Omental fat pad (tissue), 4 donors: ENCODE measurements around the gene LEFTY1. TPM values are rescaled to one million over a fixed set of nuclear protein-coding genes. Genes with fewer than 3 reads are reported as not detected.
A peak's percentile ranks its signal among the peaks of the same experiment; 100 is the strongest.

ENCODE experiments used
- ATAC-seq: fragments of 150-250 bp; one replicate; pipeline ENCODE4 v1.9.1; 2016; ENCODE audit warnings: mild to moderate bottlenecking, moderate library complexity; ENCODE audit not compliant: low FRiP score
- DNase-seq: peaks from one replicate; pipeline ENCODE4 v3.0.0-alpha.2; 2019; ENCODE audit warnings: low spot score
- total RNA-seq, 4 donors: library from RNA; depleted of rRNA; stranded (reverse); fragments of >200 nt; gene quantifications; one replicate each; pipeline ENCODE4 v1.1.0, GENCODE V29; 2016
- TF ChIP-seq, protein P1 (sequence below), 3 donors: fragments of 450-650 bp; IDR thresholded peaks; one replicate each; pipeline ENCODE4 v1.5.1; 2016 to 2017; ENCODE audit warnings: antibody characterized with exemption in 3 of 3, mild to moderate bottlenecking in 3 of 3, moderate library complexity in 2 of 3

The LEFTY1 gene
- total RNA-seq, 4 donors from 2014 or later = 0.44 TPM; not detected in 3

DNA sequence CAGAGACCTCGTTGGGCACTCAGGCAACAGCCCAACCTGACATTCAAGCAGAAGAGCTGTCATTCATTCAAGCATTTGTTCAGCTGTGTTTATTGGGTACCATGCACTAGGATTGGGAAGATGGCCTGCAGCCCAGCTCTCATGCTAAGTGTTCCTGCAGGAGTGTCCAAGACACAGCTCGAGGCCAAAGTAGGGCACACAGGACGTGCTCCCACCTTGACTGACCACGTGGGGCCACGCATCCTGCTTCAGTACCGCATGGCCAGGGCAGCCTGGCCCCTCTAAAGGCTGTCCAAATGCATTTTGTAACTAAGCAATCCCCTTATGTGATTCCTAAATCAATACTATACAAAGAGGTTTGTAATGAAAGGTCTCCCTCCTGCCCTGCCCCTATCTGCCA, 25.4 kb upstream of the LEFTY1 start:
- ATAC-seq = no peak
- TF ChIP-seq, protein P1, sequence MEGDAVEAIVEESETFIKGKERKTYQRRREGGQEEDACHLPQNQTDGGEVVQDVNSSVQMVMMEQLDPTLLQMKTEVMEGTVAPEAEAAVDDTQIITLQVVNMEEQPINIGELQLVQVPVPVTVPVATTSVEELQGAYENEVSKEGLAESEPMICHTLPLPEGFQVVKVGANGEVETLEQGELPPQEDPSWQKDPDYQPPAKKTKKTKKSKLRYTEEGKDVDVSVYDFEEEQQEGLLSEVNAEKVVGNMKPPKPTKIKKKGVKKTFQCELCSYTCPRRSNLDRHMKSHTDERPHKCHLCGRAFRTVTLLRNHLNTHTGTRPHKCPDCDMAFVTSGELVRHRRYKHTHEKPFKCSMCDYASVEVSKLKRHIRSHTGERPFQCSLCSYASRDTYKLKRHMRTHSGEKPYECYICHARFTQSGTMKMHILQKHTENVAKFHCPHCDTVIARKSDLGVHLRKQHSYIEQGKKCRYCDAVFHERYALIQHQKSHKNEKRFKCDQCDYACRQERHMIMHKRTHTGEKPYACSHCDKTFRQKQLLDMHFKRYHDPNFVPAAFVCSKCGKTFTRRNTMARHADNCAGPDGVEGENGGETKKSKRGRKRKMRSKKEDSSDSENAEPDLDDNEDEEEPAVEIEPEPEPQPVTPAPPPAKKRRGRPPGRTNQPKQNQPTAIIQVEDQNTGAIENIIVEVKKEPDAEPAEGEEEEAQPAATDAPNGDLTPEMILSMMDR (IDR thresholded peaks at IDR 0.05) = no peak
- no peak for DNase-seq

DNA sequence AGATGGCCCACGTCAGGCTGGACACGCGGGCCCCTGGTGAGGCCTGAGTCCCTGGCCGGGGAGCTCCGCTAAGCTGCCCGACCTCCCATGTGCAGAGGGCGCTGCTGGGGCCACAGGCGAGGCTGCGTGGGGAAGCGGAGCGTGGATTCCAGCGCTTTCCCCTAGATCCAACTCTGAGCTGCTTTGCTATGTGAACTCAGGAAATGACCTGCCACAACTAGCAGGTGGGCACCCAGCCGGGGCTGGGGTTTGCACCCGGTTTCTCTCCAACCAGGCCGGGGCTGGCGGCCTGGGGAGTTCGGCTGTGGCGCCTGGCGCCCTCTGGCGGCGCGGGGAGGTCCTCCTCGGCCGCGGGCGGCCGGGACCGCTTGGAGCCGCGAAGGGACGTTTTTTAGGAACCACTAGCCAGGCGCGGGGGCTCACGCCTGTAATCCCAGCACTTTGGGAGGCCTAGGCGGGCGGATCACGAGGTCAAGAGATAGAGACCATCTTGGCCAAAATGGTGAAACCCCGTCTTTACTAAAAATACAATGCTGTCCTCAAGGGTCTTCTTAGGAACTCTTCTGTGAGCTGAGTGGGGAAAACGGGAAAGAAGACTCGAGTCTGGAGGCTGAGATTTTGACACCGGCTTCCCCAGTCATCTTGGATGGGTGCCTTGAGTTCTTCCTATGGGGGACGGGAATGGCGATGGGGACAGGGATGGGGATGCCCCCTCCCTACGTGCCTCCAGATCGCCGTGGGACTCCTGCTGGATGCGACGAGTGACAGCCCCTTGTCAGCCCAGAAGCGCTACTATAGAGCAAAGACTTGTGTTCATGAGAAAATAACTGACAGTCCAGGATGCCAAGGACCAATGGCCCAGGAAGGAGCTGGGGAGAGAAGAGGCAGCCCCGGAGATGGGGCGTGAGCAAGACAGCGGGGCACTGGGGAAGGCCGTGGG, 22.5 kb upstream of the LEFTY1 start:
- TF ChIP-seq, protein P1 (IDR thresholded peaks at IDR 0.05) = peak in 1 of 3 donors; percentile 68
- DNase-seq (no peak), ATAC-seq (peak; percentile 75)

GRCh38 chr1:225909477-225909876, 20.5 kb upstream of the LEFTY1 start:
- DNase-seq (no peak), ATAC-seq (no peak)
- TF ChIP-seq, protein P1 (IDR thresholded peaks at IDR 0.05) = no peak

DNA sequence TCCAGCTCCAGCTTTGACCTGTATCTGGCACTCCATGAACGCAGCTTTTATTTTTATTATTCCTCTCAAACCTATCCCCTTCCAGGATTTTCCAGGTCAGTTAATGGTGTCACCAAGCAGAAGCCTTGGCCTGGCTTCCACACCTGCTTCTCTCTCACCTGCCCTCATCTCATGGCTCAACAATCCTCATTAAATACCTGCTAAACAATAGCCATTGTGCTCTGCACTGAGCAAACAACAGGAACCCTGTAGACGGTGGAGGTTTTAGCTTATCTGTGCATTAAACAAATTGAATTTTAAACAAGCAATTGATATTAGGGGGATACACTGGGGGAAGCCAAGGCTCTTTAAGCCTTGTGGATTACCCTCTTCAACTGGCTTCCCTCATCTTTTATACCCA, 19.8 kb upstream of the LEFTY1 start:
- no peak for DNase-seq
- ATAC-seq = no peak
- TF ChIP-seq, protein P1 (IDR thresholded peaks at IDR 0.05) = no peak

DNA sequence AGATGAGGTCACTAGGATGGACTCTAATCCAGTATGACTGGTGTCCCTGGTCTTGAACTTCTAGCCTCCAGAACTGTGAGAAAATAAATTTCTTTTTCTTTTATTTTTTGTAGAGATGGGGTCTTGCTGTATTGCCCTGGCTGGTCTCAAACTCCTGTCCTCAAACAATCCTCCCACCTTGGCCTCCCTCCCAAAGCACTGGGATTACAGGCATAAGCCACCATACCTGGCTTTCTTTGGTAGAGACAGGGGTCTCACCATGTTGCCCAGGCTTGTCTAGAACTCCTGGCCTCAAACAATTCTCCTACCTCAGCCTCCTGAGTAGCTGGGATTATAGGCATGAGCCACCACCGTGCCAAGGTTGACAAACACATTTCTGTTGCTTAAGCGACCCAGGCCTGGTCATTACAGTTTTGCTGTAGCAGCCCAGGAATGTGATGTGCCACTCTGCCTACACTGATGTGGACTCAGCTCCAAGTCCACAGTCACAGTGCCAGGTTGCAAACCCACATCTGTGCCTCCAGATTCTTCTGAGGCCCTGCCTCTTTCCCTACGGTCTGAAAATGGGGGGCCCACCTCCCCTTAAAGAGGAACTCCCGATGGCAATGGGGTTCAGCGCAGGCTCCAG, 19.2 kb upstream of the LEFTY1 start:
- no peak for DNase-seq
- TF ChIP-seq, protein P1 (IDR thresholded peaks at IDR 0.05) = no peak
- no peak for ATAC-seq

DNA sequence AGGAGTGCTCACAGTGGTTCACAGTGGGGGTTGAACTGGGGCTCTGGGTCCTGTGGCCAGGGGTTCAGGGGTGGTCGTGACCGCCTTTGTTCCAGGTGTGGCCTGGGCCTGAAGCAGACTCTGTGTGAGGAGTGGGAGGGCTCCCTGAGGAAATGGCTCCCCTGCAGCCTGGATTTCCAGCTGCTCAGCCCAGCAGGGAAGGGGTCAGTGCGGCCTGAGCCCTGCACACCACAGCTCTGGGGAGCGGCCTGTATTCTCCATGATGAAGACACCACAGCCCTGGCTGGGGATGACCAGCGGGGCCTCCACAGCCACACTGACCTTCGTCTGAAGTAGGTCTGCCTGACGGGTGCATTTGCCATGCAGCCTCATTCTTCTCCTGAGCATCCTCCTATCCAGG, 18.4 kb upstream of the LEFTY1 start:
- no peak for DNase-seq
- ATAC-seq = no peak
- TF ChIP-seq, protein P1 (IDR thresholded peaks at IDR 0.05) = no peak
